Activated T-cell treated with anti-CD3 and anti-CD28 coated beads for 4 hours (primary cell): ENCODE data around the gene RAPH1.

ENCODE experiments used
- DNase-seq: peaks from one replicate; pipeline ENCODE4 v3.0.0-alpha.2; 2020

Gene RAPH1, protein sequence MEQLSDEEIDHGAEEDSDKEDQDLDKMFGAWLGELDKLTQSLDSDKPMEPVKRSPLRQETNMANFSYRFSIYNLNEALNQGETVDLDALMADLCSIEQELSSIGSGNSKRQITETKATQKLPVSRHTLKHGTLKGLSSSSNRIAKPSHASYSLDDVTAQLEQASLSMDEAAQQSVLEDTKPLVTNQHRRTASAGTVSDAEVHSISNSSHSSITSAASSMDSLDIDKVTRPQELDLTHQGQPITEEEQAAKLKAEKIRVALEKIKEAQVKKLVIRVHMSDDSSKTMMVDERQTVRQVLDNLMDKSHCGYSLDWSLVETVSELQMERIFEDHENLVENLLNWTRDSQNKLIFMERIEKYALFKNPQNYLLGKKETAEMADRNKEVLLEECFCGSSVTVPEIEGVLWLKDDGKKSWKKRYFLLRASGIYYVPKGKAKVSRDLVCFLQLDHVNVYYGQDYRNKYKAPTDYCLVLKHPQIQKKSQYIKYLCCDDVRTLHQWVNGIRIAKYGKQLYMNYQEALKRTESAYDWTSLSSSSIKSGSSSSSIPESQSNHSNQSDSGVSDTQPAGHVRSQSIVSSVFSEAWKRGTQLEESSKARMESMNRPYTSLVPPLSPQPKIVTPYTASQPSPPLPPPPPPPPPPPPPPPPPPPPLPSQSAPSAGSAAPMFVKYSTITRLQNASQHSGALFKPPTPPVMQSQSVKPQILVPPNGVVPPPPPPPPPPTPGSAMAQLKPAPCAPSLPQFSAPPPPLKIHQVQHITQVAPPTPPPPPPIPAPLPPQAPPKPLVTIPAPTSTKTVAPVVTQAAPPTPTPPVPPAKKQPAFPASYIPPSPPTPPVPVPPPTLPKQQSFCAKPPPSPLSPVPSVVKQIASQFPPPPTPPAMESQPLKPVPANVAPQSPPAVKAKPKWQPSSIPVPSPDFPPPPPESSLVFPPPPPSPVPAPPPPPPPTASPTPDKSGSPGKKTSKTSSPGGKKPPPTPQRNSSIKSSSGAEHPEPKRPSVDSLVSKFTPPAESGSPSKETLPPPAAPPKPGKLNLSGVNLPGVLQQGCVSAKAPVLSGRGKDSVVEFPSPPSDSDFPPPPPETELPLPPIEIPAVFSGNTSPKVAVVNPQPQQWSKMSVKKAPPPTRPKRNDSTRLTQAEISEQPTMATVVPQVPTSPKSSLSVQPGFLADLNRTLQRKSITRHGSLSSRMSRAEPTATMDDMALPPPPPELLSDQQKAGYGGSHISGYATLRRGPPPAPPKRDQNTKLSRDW

DNA sequence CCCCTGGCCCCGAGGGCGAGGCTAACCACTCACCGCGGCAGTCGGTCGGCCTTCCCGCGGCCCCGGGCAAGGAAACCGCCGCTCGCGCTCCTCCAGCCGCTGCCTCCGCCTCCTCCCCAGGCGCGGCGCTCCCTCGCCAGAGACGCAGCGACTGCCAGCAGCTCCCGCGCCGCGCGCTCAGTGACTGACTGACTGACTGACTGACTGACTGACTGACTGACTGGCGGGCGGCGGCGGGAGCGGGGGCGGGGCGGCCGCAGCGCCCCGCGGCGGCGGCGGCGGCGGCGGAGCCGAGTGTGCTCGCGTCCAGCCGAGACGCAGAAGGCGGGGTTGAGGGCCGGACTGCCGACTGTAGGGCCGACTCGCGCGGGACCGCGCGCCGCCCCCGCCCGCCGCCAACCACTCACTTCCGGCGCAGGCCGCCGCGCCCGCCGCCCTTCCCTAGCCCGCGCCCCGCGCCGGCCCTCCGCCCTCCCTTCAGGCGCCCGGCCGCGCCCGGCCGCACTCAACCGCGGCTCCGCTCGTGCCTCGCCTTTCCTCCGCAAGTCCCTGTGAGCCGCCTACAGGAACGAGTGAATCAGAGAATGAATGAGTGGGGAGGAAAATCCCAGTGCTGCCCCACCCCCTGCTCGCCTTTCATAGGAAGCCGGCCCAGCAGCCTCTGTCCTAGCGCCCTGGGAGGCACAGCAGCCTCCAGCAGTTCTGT is at the start of gene RAPH1:
TSS of gene RAPH1 (minus strand) at position 224 of the 706 bp plus-strand sequence. CDS start 39,948 bp downstream, outside the sequence.
- DNase-seq: peak; percentile 41

DNA sequence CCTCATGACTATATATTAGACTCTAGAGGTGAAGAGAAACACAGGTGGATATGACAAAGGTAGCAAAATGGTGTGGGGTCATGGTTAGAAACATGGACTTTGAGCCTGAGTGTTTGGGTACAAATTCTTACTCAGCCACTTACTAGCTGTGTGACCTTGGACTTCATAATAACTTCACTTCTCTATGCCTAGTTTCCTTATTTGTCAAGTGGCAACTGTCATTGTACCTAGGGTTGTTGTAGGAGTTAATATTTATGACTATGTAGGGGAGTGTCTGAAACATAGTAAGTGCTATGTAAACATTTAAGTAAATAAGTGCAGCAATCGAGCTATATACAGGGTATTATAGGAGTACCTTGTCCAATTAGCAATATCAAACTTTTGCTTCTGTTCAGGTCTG is 49.7 kb upstream of the RAPH1 start:
- no peak for DNase-seq

DNA sequence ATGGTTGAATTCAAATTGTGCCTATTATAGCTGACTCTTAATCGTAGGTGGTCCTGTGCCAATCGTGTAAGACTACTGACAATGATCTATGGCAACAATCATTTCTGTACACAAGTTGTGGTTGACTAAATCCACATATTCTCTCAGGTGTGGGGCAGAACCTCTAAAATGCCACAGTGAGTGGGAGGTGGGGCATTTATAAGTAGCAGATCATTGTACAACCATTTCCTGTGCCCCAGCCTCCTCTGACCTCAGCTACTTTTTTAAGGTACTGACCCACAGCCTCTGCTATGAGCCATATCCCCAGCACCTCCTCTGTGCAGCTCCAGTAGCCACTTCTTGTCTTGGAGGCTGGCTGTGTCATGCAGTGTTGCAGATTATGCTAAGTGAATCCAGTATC is 48.6 kb upstream of the RAPH1 start:
- no peak for DNase-seq

DNA sequence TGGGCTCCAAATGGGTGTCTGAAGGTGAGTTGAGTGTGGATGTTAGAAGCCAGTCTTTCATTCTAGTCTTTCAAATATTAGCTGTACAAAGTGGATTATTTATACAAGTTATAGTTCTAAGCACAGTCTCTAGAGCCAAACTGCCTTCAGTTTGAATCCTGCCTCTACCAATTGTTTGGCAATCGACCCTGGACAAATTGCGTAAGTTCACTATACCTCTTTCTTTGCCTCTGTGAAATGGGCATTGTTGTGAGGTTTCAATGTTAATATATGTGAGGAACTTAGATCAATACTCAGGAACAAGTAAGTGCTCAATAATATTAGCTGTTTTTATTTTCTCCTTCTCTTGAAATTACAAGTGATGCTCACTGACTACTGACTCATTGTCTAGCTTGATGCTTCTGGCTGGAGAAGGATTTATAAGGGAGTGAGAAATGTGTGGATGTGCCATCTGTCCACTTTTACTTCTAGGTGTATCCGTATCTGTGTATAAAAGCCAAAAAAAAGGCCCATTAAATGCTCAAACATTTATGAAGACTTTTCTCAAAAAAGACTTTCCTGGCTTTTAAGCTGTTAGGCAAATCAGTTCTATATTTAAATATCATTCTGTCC is 48.1 kb upstream of the RAPH1 start:
- DNase-seq: no peak

DNA sequence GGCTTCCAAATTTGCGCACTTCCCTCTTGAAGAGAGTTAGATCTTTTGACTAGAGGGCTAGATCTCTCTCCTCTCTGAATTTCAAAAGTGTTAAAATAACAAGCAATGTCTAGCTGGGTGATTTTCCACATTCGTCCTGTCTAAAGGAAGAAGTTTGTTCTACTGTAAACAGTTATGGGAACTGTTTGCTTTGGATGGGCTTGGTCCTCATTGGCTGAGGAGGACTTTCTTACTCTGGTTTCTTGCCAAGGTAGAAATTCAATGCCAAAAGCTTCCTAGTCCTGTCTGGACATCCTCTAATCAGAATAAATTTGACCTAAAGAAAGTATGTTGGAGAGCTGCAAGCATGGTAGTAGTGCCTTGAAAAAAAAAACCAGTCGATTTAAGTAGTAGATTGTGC is 47.4 kb upstream of the RAPH1 start:
- DNase-seq: no peak

DNA sequence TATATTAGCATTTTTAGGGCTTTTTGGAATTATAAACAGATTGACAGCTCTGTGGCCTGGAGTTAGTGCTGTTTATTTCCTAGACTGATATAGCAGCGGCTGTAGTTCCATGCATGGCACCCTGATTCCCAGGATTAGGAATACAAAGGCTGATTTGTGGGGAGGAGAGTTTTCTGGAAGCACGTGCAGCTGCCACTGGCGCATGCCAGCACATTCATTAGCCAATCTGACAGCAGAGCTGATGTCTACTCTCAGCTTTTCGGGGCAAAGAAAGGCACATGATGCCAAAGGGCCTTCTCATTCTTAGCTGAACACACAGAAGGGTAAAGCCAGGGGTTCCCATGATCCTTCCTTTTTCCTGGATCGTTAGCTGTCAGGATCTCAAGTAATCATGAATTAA is 45.7 kb upstream of the RAPH1 start:
- no peak for DNase-seq

DNA sequence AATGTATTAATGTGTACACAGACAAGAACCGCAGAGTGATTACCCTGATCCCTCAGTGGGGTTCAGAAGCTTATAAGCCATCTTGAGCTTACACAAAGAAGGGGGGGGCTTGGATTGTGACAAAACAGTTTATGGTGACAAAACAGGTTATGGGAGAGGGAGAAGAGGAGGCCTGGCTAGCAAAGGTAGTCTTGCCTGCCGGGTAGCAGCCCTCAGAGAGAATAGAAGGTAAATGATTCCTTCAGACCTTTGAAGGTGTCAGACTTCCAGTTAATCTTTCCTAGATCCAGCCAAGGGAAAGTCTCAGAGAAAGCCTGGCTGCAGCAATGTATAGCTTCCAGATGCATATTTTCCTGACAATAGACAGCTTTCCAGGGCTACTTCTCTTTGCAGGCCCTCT is 44.6 kb upstream of the RAPH1 start:
- no peak for DNase-seq

DNA sequence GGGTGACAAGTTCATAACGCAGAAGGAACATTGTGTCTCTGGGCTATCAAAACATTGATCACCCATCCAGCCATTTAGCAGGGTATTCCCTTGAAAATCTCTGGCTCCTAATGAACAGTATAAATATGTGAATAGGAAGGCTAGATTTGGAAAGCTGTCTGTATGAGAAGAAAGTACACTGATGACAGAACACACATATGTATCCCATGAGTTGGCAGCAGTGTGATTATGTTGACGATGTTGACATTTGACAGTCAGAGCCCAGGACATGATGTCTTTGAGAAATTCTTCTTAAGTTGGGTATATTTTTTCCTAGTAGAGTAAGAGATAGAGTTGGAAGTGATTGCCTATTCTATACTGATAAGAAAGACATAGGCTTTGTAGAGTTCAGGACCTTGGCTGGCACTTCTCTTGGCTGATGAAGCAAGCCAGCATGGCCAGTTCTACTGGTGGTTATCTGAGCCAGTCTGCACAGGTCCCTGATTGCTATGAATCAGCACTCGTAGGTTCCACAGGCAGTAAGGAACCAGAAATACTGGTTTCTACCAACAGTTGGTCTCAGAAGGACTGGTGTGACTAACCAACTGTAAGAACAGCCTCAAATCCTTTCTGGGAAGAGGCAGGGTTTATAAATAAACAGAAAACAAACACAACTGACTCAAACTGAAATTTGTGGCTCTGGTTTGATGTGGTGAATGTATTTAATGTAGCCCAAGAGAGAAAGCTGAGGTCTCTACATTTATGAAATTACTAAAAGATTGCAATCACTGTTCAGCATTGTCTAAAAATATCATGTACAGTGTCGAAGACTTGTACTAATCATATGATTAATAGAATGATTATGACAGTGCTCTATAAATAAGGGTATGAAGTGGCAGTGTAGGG is 43.9 kb upstream of the RAPH1 start:
- no peak for DNase-seq

DNA sequence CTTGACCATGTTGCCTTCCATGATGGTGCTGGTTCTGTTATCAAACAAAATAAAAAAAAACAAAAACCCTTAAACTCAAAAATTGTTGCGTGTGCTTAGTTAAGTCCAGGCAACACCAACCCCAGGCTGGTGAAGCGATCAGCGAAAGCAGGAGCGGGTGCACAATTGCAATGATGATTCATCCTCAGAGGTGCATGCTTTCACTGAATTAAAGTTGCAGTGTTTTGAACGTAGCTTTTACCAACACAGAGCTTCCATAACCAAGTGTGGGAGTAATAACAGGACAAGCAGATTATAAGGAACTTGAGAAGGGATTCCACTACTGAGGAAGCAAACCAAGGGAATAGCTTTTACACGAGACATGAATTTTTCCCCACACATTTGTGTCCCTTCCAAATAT is 39.7 kb upstream of the RAPH1 start:
- no peak for DNase-seq

DNA sequence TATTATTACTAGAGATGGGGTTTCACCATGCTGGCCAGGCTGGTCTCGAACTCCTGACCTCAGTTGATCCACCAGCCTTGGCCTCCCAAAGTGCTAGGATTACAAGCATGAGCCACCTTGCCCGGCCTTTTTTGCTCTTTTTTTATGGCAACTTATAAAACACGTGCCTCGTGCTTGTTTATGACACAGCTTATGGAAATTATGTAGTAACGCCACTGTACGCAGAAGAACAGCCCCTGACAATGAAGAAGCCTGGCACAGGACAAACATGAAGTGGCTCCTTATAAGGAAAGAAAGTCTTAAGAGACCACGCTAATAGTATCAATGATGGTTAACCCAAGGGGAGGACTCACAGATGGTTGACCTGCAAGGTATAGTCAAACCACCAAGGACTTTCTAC is 37.2 kb upstream of the RAPH1 start:
- DNase-seq: no peak

DNA sequence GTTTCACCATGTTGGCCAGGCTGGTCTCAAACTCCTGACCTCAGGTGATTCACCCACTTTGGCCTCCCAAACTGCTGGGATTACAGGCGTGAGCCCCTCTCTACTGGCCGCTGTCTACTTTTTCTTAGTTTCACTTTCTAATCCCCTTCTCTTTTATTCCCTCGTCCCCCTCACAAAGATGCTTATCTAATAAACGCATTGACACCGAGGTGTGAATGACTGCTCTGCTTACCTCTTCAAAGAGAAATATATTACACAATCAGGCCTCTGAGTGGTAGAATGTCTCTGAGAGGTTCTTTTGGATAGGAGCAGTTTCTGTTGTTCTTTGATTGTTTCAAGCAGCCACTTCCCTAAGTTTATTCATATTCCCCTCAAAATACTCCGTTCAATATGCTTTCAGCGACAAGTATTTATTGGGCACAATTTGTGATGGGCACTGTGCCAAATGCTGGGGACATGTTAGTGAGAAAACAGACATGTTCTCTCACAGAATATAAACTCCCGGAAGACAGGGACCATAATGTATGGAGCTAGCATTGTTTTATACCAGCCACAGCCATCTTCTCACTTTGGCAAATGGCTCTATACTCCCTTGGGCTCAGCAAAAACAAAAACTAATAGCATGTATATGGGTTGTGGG is 34.7 kb upstream of the RAPH1 start:
- no peak for DNase-seq

DNA sequence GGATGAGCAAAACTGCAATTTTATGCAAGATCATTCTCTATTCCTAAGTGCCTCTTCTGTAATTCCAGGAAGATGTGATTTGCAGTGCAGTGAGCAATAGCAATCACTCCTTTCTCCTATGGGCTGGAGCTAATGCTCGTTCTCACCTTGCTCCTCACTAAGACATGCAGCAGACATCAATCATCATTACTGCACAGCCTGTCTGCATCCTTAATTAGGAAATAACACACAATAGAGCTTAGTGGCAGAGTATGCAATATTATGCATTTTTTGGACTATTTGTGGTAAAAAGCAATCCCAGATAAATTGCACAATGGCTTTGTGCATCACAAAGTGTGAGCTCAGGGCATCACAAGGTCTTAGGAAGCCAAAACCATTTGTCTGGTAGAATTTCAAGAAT is 32.6 kb upstream of the RAPH1 start:
- DNase-seq: no peak

DNA sequence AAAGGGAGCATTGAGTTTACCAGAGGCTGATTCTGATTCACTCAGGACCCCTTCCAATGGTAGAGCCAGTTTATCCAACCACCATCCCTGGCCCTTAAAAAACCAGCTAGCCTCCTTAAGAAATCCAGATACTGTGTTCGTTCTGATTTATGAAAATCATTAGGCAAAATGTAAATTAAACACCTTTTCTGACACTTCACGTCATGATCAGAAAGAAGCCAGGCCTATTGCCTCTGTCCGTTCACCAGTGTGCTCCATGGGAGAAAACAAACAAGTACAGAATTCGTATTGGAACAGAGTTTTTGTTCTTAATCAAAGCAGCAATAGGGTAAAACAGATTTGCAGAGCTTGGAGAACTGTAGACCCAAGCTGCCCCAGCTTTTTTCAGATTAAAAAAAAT is 31.1 kb upstream of the RAPH1 start:
- DNase-seq: no peak

DNA sequence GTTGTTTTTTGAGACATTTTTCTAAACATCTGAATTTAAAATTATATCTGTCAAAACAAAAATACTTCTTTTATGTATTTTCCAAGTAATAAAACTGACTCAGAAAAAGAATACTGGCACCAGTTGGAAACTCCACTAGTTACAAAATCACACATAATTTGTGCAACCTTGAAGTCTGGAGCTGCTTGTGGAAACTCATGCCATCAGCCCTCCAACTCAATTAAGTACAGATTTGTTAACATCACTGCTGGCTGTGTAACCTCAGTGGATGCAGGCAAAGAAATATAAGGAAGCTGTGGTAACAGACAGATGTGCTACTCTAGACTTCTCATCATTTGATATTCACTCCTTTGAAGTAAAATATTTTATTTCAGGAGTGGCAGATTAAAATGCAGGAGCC is 30.0 kb upstream of the RAPH1 start:
- no peak for DNase-seq

DNA sequence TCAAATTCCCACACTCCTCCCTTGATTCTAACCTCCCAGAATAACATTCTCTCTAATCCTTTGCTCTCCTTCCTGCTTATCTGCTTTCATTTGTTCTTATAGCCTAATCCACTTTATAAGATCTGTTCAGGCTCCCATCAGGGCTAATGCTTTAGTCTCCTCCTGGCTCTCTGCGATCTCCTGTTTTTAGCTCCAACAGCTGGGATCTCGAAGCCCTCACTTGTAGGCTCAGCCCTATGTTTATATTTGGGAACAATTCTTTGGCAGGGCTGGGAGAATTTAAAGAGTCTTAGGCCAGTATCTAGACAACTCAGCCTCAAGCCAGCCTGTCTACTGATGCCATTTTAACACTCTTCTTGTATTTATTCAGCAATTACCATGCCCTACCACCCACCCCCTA is 27.2 kb upstream of the RAPH1 start:
- no peak for DNase-seq

DNA sequence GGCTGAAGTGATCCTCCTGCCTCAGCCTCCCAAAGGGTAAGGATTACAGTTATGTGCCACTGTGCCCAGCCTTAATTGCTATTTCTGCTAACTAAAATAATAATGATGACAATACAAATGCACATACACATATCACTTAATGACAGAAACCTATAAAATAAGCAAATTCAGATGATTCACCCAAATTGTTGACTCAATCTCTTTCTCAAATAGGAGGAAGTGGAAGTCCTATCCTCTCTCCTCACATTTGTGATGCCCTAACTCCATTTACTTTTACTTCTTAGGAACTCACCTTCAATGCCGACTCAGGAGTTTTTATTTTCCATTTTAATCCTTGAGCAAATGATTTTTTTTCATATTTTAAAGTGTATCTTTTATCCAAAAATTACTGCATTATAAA is 24.5 kb upstream of the RAPH1 start:
- DNase-seq: no peak

DNA sequence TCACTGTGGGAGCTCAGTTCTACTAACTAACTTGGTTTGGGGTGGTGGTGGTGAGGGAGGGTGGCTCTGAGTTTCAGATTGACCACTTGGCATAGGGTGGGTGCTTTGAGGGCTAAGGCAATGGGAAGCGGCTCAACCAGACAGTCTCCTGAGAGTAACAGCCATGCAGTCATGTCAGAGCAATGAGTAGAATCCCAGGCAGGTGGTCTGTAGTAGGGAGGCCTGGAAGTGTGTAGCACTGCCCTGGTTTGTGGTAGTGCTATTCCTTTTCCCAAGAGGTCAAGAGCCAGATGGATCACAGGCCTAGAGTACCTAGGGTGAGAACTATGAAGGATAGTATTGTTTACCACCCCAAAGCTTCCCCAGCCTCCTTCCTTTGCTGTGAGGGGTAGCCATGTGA is 18.7 kb upstream of the RAPH1 start:
- DNase-seq: no peak

DNA sequence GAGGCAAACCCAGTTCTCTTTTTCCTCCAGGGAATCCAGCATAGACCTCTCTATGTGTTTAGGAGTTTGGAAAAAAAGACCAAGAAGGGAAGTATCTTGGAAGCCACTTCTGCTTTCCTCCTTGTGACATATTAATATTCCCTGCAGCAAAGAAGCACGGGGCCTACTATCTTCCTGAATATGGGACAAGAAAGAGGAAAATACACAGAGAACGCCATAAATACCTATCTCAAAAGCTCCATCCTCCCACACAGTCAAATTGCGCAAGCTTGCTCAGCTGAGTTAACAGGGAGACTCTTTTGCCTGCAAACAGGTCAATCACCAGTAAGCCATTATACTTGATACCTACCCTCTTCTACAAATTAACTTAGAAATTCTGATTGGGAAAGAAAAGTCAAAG is 16.7 kb upstream of the RAPH1 start:
- no peak for DNase-seq

DNA sequence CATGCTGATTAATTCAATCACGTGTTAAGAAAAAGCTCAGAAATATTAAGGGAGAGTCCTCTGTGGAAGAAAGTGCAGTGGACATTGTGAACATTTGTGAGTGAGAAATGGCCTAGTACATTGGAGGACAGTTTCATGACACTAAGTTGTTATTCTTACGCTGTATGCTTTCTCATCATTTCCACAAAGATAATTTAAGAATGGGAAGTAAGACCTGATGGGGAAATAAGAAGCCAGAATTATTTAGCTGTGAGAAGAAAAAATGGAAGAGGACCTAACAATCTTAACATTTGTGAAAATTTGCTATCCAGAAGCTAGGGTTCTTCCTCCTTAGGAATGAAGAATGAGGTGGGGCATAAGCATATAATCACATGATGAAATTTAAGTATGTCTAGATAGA is 15.2 kb upstream of the RAPH1 start:
- no peak for DNase-seq

DNA sequence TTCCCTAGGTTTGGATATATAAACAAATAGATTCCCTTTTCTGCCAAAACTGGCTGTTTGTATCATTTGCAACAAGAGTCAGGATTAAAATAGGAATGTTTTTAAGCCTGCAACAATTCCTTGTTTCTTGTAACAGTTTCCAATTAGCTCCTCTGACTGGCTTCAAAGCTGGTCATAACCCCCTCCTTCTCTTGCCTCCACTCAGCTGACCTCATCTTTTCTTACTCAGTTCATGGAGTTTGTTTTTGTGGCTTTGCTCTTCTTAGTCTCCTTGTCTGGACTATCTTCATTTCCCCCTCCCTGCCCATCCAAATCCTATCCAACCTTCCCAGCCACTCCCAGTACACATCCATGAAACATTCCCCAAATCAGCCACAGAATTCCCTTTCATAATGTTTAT is 14.3 kb upstream of the RAPH1 start:
- DNase-seq: no peak

DNA sequence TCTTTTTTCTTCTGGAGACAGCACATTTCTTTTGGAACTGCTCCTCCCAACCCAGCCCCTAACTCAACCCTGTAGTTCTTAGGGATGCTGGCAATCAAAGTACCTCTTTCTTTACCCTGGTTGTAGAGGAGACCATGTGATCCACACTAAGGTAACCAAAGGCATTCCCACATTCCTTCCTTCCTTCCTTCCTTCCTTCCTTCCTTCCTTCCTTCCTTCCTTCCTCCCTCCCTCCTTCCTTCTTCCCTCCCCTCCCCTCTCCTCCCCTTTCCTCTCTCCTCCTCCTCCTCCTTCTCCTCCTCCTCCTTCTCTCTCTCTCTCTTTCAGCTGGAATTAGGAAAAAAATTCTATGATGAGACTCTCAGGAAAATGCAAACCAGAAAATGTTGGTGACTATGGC is 13.8 kb upstream of the RAPH1 start:
- no peak for DNase-seq
